ENCODE data around the gene BOC. TPM values are rescaled to one million over a fixed set of nuclear protein-coding genes. Genes with fewer than 3 reads are reported as not detected.

Gene BOC
- total RNA-seq, 2 experiments from 2014 or later: not detected

DNA sequence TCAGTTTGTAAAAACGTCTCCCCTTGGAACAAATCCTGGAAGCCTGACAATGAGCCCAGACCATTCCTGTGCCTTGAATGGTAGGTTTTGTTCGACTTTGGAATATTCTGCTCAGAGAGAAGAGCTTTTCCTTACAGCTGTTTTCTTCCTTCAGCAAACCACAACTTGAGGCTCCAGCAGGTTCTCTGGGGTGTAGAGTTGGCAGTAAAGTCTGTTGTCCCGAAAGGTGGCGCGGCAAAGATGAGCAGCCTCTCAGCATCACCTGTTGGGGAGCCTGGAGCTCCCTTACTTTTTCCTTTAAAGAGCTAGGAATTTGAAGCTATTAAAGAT is 65.4 kb downstream of the BOC start:
- CTCF ChIA-PET: interaction anchor here (1.3 kb wide), 1 partner anchor 12 kb away, joined by 3 read pairs; no protein-coding TSS in a partner anchor
- intact Hi-C loops (cut with micrococcal nuclease): no loop called here
- no peaks in the 10 kb centered on the region for H3K9me3 Mint-ChIP-seq
- H3K4me3 Mint-ChIP-seq: no peak overlapping the region
- DNase-seq: no peak
- POLR2A ChIA-PET: no interaction called here
- H3K36me3 Mint-ChIP-seq: no peaks in the 10 kb centered on the region
- H3K4me1 Mint-ChIP-seq (ENCODE audit: low read depth): peaks cover 5% of the 10 kb centered on the region
- H3K27ac Mint-ChIP-seq: no peak overlapping the region
- no peaks in the 10 kb centered on the region for H3K27me3 Mint-ChIP-seq

DNA sequence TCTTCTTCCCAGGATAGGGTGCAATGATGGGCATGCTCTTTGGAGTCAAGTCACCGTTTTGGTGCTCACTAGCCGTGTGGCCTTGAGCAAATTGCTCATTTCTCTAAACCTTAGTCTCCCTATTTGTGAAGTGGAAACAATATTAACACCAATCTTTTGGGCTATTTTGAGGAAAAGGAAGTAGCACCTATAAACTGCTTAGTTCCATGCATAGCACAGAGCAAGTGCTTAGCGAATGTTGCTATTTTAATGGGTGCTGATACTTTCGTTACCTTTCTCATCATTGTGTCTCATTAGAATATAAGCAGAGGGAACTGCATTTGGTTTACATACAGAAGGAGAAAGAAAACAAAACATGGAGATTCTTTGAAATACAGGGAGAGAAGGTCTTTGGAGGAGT is 66.1 kb downstream of the BOC start:
- H3K9me3 Mint-ChIP-seq: no peaks in the 10 kb centered on the region
- no peaks in the 10 kb centered on the region for H3K36me3 Mint-ChIP-seq
- H3K4me3 Mint-ChIP-seq: no peak overlapping the region
- CTCF ChIA-PET: interaction anchor here (1.3 to 3.1 kb wide), 2 partner anchors 11 kb away, joined by 3 to 17 read pairs; no protein-coding TSS in a partner anchor
- DNase-seq: no peak
- H3K4me1 Mint-ChIP-seq (ENCODE audit: low read depth): peaks cover 5% of the 10 kb centered on the region
- POLR2A ChIA-PET: interaction anchor here (0.6 kb wide), 1 partner anchor 226 kb away, joined by 3 read pairs; no protein-coding TSS in a partner anchor
- intact Hi-C loops (cut with micrococcal nuclease): no loop called here
- H3K27ac Mint-ChIP-seq: no peak overlapping the region
- H3K27me3 Mint-ChIP-seq: no peaks in the 10 kb centered on the region

DNA sequence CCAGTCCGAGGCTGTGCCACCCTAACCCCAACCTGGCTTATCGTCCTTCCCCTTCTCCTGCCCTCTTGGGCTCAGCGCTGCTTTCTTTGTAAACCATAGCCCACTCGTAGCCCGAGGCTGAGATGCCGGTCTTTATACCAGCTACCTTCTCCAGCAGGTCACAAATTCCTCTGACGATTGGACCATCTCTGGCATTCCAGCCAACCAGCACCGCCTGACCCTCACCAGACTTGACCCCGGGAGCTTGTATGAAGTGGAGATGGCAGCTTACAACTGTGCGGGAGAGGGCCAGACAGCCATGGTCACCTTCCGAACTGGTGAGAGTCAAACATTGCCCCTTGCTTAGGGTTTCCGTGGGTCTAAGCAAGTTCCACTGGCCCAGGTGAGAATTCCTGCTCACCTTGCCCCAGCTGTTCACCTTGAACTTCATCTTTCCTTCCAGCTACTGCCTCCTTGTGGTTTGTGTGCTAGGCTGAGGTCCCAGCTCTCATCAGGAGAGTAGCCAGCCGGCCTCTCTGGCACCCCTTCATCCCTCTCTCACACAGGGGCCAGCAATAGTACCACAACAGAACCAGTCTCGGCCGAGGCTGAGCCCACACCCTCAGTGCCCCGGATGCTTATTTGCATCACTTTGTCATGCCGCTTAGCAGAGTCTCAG is 66.7 kb downstream of the BOC start:
- intact Hi-C loops (cut with micrococcal nuclease): no loop called here
- ChIA-PET POLR2A (interaction anchor here (0.5 to 0.6 kb wide), 2 partner anchors 225 to 594 kb away, joined by 3 to 5 read pairs; no protein-coding TSS in a partner anchor), CTCF (interaction anchor here (1.4 to 3.1 kb wide), 2 partner anchors 11 to 142 kb away, joined by 3 to 17 read pairs; no protein-coding TSS in a partner anchor)
- Mint-ChIP-seq H3K27me3 (no peaks in the 10 kb centered on the region), H3K9me3 (no peaks in the 10 kb centered on the region), H3K4me3 (no peak overlapping the region), H3K27ac (no peak overlapping the region), H3K4me1 (ENCODE audit: low read depth) (peaks cover 5% of the 10 kb centered on the region), H3K36me3 (no peaks in the 10 kb centered on the region)
- no peak for DNase-seq

DNA sequence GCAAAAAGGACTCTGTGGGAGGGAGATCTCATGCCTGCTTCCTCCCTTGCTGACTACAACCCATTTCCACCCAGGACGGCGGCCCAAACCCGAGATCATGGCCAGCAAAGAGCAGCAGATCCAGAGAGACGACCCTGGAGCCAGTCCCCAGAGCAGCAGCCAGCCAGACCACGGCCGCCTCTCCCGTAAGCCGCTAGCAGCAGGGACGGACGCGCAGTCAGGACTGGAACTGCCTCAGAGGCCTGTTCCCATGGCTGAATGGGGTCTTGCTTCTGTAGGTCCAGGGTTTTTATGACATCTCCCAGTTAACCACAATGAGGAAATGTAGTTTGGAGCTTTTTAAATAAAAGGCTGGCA is 67.2 kb downstream of the BOC start:
- Mint-ChIP-seq H3K4me1 (ENCODE audit: low read depth) (peaks cover 5% of the 10 kb centered on the region), H3K36me3 (no peaks in the 10 kb centered on the region), H3K27ac (no peak overlapping the region), H3K9me3 (no peaks in the 10 kb centered on the region), H3K4me3 (no peak overlapping the region), H3K27me3 (no peaks in the 10 kb centered on the region)
- ChIA-PET POLR2A (interaction anchor here (0.5 kb wide), 1 partner anchor 595 kb away, joined by 5 read pairs; no protein-coding TSS in a partner anchor), CTCF (interaction anchor here (1.4 to 3.1 kb wide), 2 partner anchors 10 to 142 kb away, joined by 3 to 17 read pairs; no protein-coding TSS in a partner anchor)
- DNase-seq: no peak
- intact Hi-C loops (cut with micrococcal nuclease): no loop called here

DNA sequence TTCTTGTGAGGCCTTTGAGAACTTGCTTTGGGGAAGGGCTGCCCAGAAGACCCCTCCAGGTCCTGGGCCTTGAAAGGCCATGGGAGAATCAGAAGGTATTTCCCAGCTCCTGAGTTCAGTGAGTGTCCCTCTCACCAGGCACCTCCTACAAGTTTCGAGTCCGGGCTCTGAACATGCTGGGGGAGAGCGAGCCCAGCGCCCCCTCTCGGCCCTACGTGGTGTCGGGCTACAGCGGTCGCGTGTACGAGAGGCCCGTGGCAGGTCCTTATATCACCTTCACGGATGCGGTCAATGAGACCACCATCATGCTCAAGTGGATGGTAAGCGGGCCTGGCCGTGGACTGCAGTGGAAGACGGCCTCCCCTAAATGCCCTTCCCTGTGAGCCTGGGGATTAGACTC is 68.3 kb downstream of the BOC start:
- Mint-ChIP-seq H3K4me3 (no peak overlapping the region), H3K9me3 (no peaks in the 10 kb centered on the region), H3K36me3 (no peaks in the 10 kb centered on the region), H3K27ac (no peak overlapping the region), H3K27me3 (no peaks in the 10 kb centered on the region), H3K4me1 (ENCODE audit: low read depth) (peaks cover 5% of the 10 kb centered on the region)
- CTCF ChIA-PET: interaction anchor here (3.1 kb wide), 1 partner anchor 9 kb away, joined by 17 read pairs; no protein-coding TSS in a partner anchor
- DNase-seq: no peak
- intact Hi-C loops (cut with micrococcal nuclease): no loop called here
- POLR2A ChIA-PET: no interaction called here

DNA sequence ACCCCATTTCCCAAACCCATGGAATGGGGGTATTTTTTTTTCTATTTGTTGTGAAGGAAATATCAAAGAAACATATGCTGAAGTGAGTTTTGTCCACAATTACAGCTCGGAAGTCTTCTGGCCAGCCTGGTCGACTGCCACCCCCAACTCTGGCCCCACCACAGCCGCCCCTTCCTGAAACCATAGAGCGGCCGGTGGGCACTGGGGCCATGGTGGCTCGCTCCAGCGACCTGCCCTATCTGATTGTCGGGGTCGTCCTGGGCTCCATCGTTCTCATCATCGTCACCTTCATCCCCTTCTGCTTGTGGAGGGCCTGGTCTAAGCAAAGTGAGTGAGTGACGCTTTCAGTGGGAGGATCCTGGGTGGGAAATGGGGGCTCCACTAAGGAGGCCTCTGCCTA is 71.9 kb downstream of the BOC start:
- Mint-ChIP-seq H3K27ac (no peak overlapping the region), H3K4me1 (ENCODE audit: low read depth) (peaks cover 3% of the 10 kb centered on the region), H3K4me3 (no peak overlapping the region), H3K36me3 (no peaks in the 10 kb centered on the region), H3K27me3 (no peaks in the 10 kb centered on the region), H3K9me3 (no peaks in the 10 kb centered on the region)
- DNase-seq: no peak
- intact Hi-C loops (cut with micrococcal nuclease): no loop called here
- CTCF ChIA-PET: no interaction called here
- POLR2A ChIA-PET: no interaction called here

DNA sequence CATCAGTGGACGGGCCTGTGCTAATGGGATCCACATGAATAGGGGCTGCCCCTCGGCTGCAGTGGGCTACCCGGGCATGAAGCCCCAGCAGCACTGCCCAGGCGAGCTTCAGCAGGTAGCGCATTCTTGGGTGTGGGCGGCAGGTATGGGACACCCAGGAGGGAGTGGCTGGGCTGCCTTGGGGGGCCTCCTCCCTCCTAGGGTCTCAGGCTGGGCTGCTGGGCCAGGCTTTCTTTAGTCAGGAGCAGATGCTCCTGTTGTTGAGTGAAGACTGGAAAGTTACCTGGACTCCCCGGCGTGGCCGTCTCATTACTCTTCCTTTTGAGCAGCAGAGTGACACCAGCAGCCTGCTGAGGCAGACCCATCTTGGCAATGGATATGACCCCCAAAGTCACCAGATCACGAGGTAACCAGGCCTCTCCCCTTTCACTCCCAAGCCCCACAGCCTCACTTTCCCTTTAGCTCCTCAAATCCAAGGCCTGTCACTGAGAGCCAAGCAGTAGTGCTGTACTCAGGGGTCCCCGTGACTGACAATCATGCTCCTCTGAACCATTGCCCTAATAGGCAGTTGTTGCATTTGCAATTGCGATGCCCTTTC is 73.2 kb downstream of the BOC start:
- intact Hi-C loops (cut with micrococcal nuclease): loop anchor here (5.0 kb wide), 1 partner anchor 293 kb away; no protein-coding TSS in a partner anchor
- no peak overlapping the region for H3K4me3 Mint-ChIP-seq
- DNase-seq: no peak
- H3K4me1 Mint-ChIP-seq (ENCODE audit: low read depth): peaks cover 3% of the 10 kb centered on the region
- no peaks in the 10 kb centered on the region for H3K9me3 Mint-ChIP-seq
- POLR2A ChIA-PET: no interaction called here
- H3K27ac Mint-ChIP-seq: no peak overlapping the region
- no peaks in the 10 kb centered on the region for H3K27me3 Mint-ChIP-seq
- no peaks in the 10 kb centered on the region for H3K36me3 Mint-ChIP-seq
- CTCF ChIA-PET: no interaction called here

DNA sequence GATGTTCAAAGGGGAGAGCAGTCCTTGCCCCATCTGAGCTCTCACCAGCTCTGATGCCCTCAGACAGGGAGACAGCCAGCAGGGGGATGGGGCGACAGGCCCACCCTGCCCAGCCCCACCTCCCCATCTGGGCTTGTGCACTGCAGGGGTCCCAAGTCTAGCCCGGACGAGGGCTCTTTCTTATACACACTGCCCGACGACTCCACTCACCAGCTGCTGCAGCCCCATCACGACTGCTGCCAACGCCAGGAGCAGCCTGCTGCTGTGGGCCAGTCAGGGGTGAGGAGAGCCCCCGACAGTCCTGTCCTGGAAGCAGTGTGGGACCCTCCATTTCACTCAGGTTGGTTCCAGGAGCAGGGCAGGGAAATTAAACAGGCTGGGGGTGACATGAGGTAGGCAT is 73.9 kb downstream of the BOC start:
- DNase-seq: no peak
- Mint-ChIP-seq H3K4me3 (no peak overlapping the region), H3K4me1 (ENCODE audit: low read depth) (peaks cover 3% of the 10 kb centered on the region), H3K36me3 (no peaks in the 10 kb centered on the region), H3K27me3 (no peaks in the 10 kb centered on the region), H3K27ac (no peak overlapping the region), H3K9me3 (no peaks in the 10 kb centered on the region)
- intact Hi-C loops (cut with micrococcal nuclease): loop anchor here (5.0 kb wide), 1 partner anchor 292 kb away; no protein-coding TSS in a partner anchor
- POLR2A ChIA-PET: no interaction called here
- CTCF ChIA-PET: no interaction called here

DNA sequence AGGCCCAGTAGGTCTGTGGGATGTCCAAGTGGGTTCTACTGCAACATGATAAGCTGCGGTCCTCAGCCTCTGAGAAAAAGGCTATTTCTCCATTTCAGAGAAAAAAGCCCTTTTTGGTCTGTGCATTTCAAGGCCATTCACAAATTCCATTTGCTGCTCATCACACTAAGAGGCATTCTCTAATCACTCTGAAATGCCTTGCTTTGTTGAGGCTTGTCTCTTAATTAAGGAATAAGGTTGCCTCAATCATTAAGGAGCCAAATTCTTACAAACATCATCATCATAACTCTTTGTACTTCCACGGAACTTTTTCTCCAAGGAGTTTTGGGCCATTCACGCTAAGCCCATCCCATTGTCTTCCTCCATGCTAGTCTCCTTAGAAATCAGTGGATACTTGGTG is 74.4 kb downstream of the BOC start:
- Mint-ChIP-seq H3K4me3 (no peak overlapping the region), H3K36me3 (no peaks in the 10 kb centered on the region), H3K27ac (no peak overlapping the region), H3K9me3 (no peaks in the 10 kb centered on the region), H3K4me1 (ENCODE audit: low read depth) (peaks cover 3% of the 10 kb centered on the region), H3K27me3 (no peaks in the 10 kb centered on the region)
- ChIA-PET CTCF (interaction anchor here (0.7 kb wide), 1 partner anchor 234 kb away, joined by 4 read pairs; no protein-coding TSS in a partner anchor), POLR2A (no interaction called here)
- intact Hi-C loops (cut with micrococcal nuclease): loop anchor here (5.0 kb wide), 1 partner anchor 292 kb away; no protein-coding TSS in a partner anchor
- no peak for DNase-seq

DNA sequence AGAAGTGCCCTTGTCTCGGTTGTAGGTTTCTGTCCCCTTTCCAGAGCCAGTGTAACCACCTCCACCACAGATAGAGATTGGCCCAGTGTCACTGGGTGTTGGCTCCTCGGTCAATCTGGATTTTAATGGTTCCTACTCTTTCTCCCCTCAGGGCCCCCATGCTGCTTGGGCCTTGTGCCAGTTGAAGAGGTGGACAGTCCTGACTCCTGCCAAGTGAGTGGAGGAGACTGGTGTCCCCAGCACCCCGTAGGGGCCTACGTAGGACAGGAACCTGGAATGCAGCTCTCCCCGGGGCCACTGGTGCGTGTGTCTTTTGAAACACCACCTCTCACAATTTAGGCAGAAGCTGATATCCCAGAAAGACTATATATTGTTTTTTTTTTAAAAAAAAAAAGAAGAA is 75.2 kb downstream of the BOC start:
- ChIA-PET CTCF (interaction anchor here (0.6 to 3.9 kb wide), 4 partner anchors 33 to 291 kb away, joined by 3 to 42 read pairs (median 18); no protein-coding TSS in a partner anchor), POLR2A (no interaction called here)
- H3K4me3 Mint-ChIP-seq: no peak overlapping the region
- no peak for DNase-seq
- no peaks in the 10 kb centered on the region for H3K36me3 Mint-ChIP-seq
- no peaks in the 10 kb centered on the region for H3K27me3 Mint-ChIP-seq
- intact Hi-C loops (cut with micrococcal nuclease): loop anchor here (5.0 kb wide), 1 partner anchor 291 kb away; no protein-coding TSS in a partner anchor
- no peaks in the 10 kb centered on the region for H3K9me3 Mint-ChIP-seq
- no peak overlapping the region for H3K27ac Mint-ChIP-seq
- H3K4me1 Mint-ChIP-seq (ENCODE audit: low read depth): peaks cover 3% of the 10 kb centered on the region

DNA sequence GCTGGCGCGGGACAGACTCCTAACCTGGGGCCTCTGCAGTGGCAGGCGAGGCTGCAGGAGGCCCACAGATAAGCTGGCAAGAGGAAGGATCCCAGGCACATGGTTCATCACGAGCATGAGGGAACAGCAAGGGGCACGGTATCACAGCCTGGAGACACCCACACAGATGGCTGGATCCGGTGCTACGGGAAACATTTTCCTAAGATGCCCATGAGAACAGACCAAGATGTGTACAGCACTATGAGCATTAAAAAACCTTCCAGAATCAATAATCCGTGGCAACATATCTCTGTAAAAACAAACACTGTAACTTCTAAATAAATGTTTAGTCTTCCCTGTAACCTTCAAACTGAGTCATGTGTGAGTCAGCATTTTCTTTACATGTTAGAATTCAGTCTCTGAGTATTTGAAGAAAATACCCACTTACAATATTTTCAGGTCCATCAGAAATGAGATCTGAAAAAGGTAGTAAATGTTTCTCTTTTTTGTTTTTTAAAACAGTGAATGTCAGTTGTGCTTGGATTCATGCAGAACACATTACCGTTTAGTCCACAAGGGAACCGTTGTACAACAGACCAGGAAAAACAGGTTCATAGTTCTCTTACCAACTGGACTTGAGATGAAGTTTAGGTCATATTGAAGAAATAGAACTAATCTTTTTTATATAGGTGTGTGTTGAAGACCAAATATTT is 75.9 kb downstream of the BOC start:
- Mint-ChIP-seq H3K36me3 (no peaks in the 10 kb centered on the region), H3K27me3 (no peaks in the 10 kb centered on the region), H3K4me3 (no peak overlapping the region), H3K27ac (no peak overlapping the region), H3K4me1 (ENCODE audit: low read depth) (peaks cover 3% of the 10 kb centered on the region), H3K9me3 (no peaks in the 10 kb centered on the region)
- intact Hi-C loops (cut with micrococcal nuclease): loop anchor here (5.0 kb wide), 1 partner anchor 290 kb away; no protein-coding TSS in a partner anchor
- no peak for DNase-seq
- CTCF ChIA-PET: interaction anchor here (1.0 to 3.9 kb wide), 15 partner anchors 8 to 644 kb away, joined by 3 to 42 read pairs (median 8); no protein-coding TSS in a partner anchor
- POLR2A ChIA-PET: no interaction called here
